Ishikawa (cell line): ENCODE data around the gene ARHGEF28.

ENCODE experiments used
- CREB1 ChIP-seq: IDR thresholded peaks from 2 replicates; pipeline ENCODE4 v1.6.1; 2012; ENCODE audit warnings: low read depth
- EP300 ChIP-seq: IDR thresholded peaks from 2 replicates; pipeline ENCODE4 v1.6.1; 2012; ENCODE audit warnings: borderline replicate concordance
- RAD21 ChIP-seq: IDR thresholded peaks from 2 replicates; pipeline ENCODE4 v1.6.1; 2012; ENCODE audit warnings: low read depth
- REST ChIP-seq: IDR thresholded peaks from 2 replicates; pipeline ENCODE4 v1.6.1; 2012; ENCODE audit warnings: low read depth, mild to moderate bottlenecking
- TEAD4 ChIP-seq: IDR thresholded peaks from 2 replicates; pipeline ENCODE4 v1.6.1; 2012

- TF ChIP-seq REST: no peak
- TF ChIP-seq RAD21: no peak
- no peak for TF ChIP-seq EP300
- TF ChIP-seq TEAD4: no peak
- no peak for TF ChIP-seq CREB1
Observed at GRCh38 chr5:73974871-73975360, 348.9 kb downstream of the ARHGEF28 start.
